Measurements from ENCODE around the gene XRCC6.

DNA sequence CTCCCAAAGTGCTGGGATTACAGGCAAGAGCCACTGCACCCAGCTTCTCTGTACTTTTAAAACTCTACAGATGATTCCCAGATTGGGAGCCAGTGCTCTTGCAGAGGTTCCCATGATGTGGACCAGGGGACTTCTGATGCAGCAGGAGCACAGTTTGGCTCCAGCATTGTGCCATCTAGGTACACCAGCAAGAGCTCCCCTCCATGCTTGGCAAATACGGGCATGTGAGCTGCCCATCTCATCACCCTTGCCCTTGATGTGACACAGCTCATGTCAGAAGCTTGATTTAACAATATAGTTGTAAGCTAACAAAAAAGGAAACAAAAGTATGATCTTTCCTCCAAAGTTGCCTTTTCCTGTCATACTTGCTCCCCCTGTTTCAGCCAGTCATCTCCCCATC lies 38.8 kb downstream of the XRCC6 start:
- TF ChIP-seq, protein P1, sequence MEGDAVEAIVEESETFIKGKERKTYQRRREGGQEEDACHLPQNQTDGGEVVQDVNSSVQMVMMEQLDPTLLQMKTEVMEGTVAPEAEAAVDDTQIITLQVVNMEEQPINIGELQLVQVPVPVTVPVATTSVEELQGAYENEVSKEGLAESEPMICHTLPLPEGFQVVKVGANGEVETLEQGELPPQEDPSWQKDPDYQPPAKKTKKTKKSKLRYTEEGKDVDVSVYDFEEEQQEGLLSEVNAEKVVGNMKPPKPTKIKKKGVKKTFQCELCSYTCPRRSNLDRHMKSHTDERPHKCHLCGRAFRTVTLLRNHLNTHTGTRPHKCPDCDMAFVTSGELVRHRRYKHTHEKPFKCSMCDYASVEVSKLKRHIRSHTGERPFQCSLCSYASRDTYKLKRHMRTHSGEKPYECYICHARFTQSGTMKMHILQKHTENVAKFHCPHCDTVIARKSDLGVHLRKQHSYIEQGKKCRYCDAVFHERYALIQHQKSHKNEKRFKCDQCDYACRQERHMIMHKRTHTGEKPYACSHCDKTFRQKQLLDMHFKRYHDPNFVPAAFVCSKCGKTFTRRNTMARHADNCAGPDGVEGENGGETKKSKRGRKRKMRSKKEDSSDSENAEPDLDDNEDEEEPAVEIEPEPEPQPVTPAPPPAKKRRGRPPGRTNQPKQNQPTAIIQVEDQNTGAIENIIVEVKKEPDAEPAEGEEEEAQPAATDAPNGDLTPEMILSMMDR (optimal IDR thresholded peaks at IDR 0.05 in 1 of 3, IDR thresholded peaks at IDR 0.05 in 1 of 3, conservative IDR thresholded peaks at IDR 0.05 in 1 of 3; ENCODE audit: extremely low read depth in 1 of 3, insufficient read depth in 2 of 3, low read length in 3 of 3): no peak
- no peak for TF ChIP-seq EZH2 (IDR thresholded peaks at IDR 0.05; ENCODE audit: low read length)

All from keratinocyte (primary cell).